GM12878 (cell line): ENCODE data around the gene ZKSCAN8. TPM values are rescaled to one million over a fixed set of nuclear protein-coding genes. Genes with fewer than 3 reads are reported as not detected.

Experiments
- ATAC-seq: fragments of 200-7000 bp; cut with Tn5 transposase; 3 replicates; pipeline ENCODE4 v1.9.1; 2020; ENCODE audit warnings: mild to moderate bottlenecking, moderate library complexity
- BruUV-seq: library from RNA; stranded (reverse); fragments of 400-500 nt; replicated peaks from 2 replicates; lab custom pipeline; 2021; lab: Mats Ljungman, UMichigan
- CTCF ChIA-PET: fragments of 300-600 bp; sonication (Branson Sonifier 250); formaldehyde crosslinking; extraction: SDS; loops from one replicate; lab custom pipeline; 2021; ENCODE audit warnings: inconsistent platforms; lab: Yijun Ruan, JAX
- POLR2A ChIA-PET: fragments of 350-600 bp; formaldehyde crosslinking; extraction: SDS; loops from one replicate; lab custom pipeline; 2021; ENCODE audit warnings: inconsistent platforms; lab: Charles Lee
- RAD21 ChIA-PET: fragments of 300-600 bp; sonication (Branson Sonifier 250); formaldehyde crosslinking; loops from one replicate; lab custom pipeline; 2023; ENCODE audit warnings: antibody characterized with exemption; ENCODE audit not compliant: unreplicated experiment; lab: Charles Lee
- SMC1A ChIA-PET: fragments of 300-600 bp; sonication (Branson Sonifier 250); formaldehyde crosslinking; loops from one replicate; lab custom pipeline; 2023; ENCODE audit not compliant: unreplicated experiment, uncharacterized antibody; lab: Charles Lee
- DNase-seq: peaks from one replicate; pipeline ENCODE4 v3.0.0-alpha.2; 2011; ENCODE audit warnings: low read depth, low spot score
- FAIRE-seq: peaks from 3 replicates; lab custom pipeline; 2011; peaks lifted over from hg19 to GRCh38; lab: Jason Lieb, UNC
- H2AFZ ChIP-seq: 2 replicates; pipeline ENCODE4 v1.6.0; 2011; ENCODE audit warnings: low read depth, low read length, control low read depth; ENCODE audit not compliant: control insufficient read depth
- H3K27ac ChIP-seq: 2 replicates; pipeline ENCODE4 v1.5.1; 2011; ENCODE audit warnings: control low read depth; ENCODE audit not compliant: control insufficient read depth, insufficient read depth
- H3K27me3 ChIP-seq, 2 experiments: replicated peaks in 1 of 2; 2 replicates each; pipeline versions ENCODE4 v1.6.0 to v1.6.1; 2011; ENCODE audit warnings: low read length in 1 of 2; ENCODE audit not compliant: control insufficient read depth in 2 of 2, insufficient read depth in 2 of 2
- H3K36me3 ChIP-seq, 2 experiments: 2 replicates each; pipeline ENCODE4 v1.5.1; 2011; ENCODE audit warnings: low read length in 1 of 2; ENCODE audit not compliant: control insufficient read depth in 2 of 2, insufficient read depth in 2 of 2
- H3K4me1 ChIP-seq: 2 replicates; pipeline ENCODE4 v1.6.1; 2011; ENCODE audit warnings: mild to moderate bottlenecking, low read length, moderate library complexity, mixed read lengths; ENCODE audit not compliant: control insufficient read depth, insufficient read depth
- H3K4me2 ChIP-seq: 2 replicates; pipeline ENCODE4 v1.6.0; 2011; ENCODE audit warnings: control low read depth; ENCODE audit not compliant: control insufficient read depth, insufficient read depth
- H3K4me3 ChIP-seq: fragments of 200-600 bp; sonication (generic); 2 replicates; pipeline ENCODE4 v1.5.1; 2016
- H3K79me2 ChIP-seq: 2 replicates; pipeline ENCODE4 v1.6.0; 2011; ENCODE audit warnings: low read length; ENCODE audit not compliant: control insufficient read depth, insufficient read depth
- H3K9ac ChIP-seq: 2 replicates; pipeline ENCODE4 v1.8.0; 2011; ENCODE audit warnings: low read length, control low read depth, mixed read lengths; ENCODE audit not compliant: control insufficient read depth, insufficient read depth
- H3K9me3 ChIP-seq: replicated peaks from 3 replicates; pipeline ENCODE4 v1.5.1; 2011; ENCODE audit warnings: mild to moderate bottlenecking, low read length; ENCODE audit not compliant: control insufficient read depth, insufficient read depth
- H4K20me1 ChIP-seq: 2 replicates; pipeline ENCODE4 v1.6.0; 2011; ENCODE audit not compliant: control insufficient read depth, insufficient read depth
- ATF2 ChIP-seq: IDR thresholded peaks from 2 replicates; pipeline ENCODE4 v1.6.1; 2012; ENCODE audit warnings: low read length, inconsistent platforms
- CHD1 ChIP-seq: IDR thresholded peaks from 2 replicates; pipeline ENCODE4 v1.6.1; 2012; ENCODE audit warnings: low read depth, low read length, improper control_type of control experiment
- EGR1 ChIP-seq, 2 experiments: IDR thresholded peaks; 1 replicate in 1 of 2; 2 replicates in 1 of 2; pipeline ENCODE4 v1.6.1; 2011 to 2012; ENCODE audit warnings: low read depth in 2 of 2, low read length in 2 of 2, borderline replicate concordance in 1 of 2, mild to moderate bottlenecking in 1 of 2, moderate library complexity in 1 of 2
- MYB ChIP-seq: fragments of 150-350 bp; IDR thresholded peaks from 2 replicates; pipeline ENCODE4 v1.6.1; 2014; ENCODE audit warnings: mild to moderate bottlenecking, low read depth, low read length, borderline replicate concordance
- STAT1 ChIP-seq: fragments of 450-650 bp; conservative IDR thresholded peaks from 2 replicates; pipeline ENCODE4 v1.6.1; 2014; ENCODE audit warnings: antibody characterized with exemption, mild to moderate bottlenecking
- WGBS: methylation state at CpG from one replicate; pipeline ENCODE4 v1.1.6; 2016; ENCODE audit warnings: low lambda C conversion rate; ENCODE audit not compliant: insufficient replicate concordance, insufficient coverage; ENCODE audit errors: missing lambda C conversion rate; 5-methylcytosine and 5-hydroxymethylcytosine counted together
- in situ Hi-C: fragments of 300-500 bp; cut with MboI; formaldehyde crosslinking; loops from 9 replicates; pipeline ENCODE4 v1.14.3; 2018; ENCODE audit warnings: mixed read lengths
- intact Hi-C: fragments of 100-400 bp; cut with micrococcal nuclease; formaldehyde crosslinking; loops from one replicate; pipeline ENCODE4 v1.14.2; 2022; ENCODE audit not compliant: unreplicated experiment
- polyA plus RNA-seq, 11 experiments: library from polyadenylated mRNA; depleted of rRNA in 4 of 11; unstranded in 6 of 11; stranded (reverse) in 5 of 11; fragments of >200 nt; fragmentation: Nextera tagmentation in 4 of 11; fragmentation: Illumina TruSeq in 1 of 11; extraction: Ambion mirVana in 4 of 11; extraction: Trizol in 1 of 11; gene quantifications; 1 replicate in 1 of 11; 2 replicates in 10 of 11; pipeline versions ENCODE4 v1.2.1 to v1.2.3, GENCODE V29; 2011 to 2016; ENCODE audit warnings: inconsistent platforms in 2 of 11, missing spikeins in 2 of 11, low read depth in 1 of 11
- total RNA-seq, 4 experiments: library from RNA; depleted of rRNA in 3 of 4; stranded (reverse); fragments of >200 nt in 3 of 4; fragmentation: Illumina TruSeq in 1 of 4; extraction: Trizol in 1 of 4; gene quantifications; 2 replicates each; pipeline versions ENCODE4 v1.2.1 to v1.2.3, GENCODE V29; 2013 to 2021

The ZKSCAN8 gene
- total and polyA plus RNA-seq, 10 of the 15 experiments (the other 5 are each of a cell fraction or from before 2014, with no cell fraction given), result 1.0 to 17.9 (median 8.7) TPM

GRCh38 chr6:28107506-28107905, 34.2 kb upstream of the ZKSCAN8 start:
- H3K27ac ChIP-seq, result no peak overlapping the region
- intact Hi-C loops, result no loop called here
- ChIA-PET POLR2A (no interaction called here), RAD21 (no interaction called here)
- no peaks in the 10 kb centered on the region for H4K20me1 ChIP-seq
- DNase-seq, result no peak
- no peak overlapping the region for H2AFZ ChIP-seq
- no peak overlapping the region for H3K4me3 ChIP-seq
- TF ChIP-seq CHD1 (no peak), STAT1 (no peak)
- TF ChIP-seq, all 136 proteins: peak for 0
- H3K4me2 ChIP-seq, result no peak overlapping the region
- ChIA-PET CTCF (interaction anchor here (0.8 kb wide), 1 partner anchor 249 kb away, joined by 3 read pairs; no protein-coding TSS in a partner anchor), SMC1A (interaction anchor here (1.2 kb wide), 1 partner anchor 16 kb away, joined by 3 read pairs; no protein-coding TSS in a partner anchor)
- no peaks in the 10 kb centered on the region; the same call in 1 of the 2 replicates for H3K79me2 ChIP-seq
- no peaks in the 10 kb centered on the region for H3K9me3 ChIP-seq
- no peaks in the 10 kb centered on the region for H3K4me1 ChIP-seq
- in situ Hi-C loops, result no loop called here
- no peak overlapping the region for H3K9ac ChIP-seq
- H3K36me3 ChIP-seq, result no peaks in the 10 kb centered on the region
- no peaks in the 10 kb centered on the region for H3K27me3 ChIP-seq
- no peak for ATAC-seq
- FAIRE-seq, result no peak
- no TSS peak for BruUV-seq
- 74% methylated on average over 3 of the region's 3 CpGs for WGBS

- POLR2A ChIA-PET, result no interaction called here
- SMC1A ChIA-PET, result interaction anchor here (1.1 kb wide), 1 partner anchor 19 kb away, joined by 3 read pairs; no protein-coding TSS in a partner anchor
- CTCF ChIA-PET, result interaction anchor here (0.8 to 1.2 kb wide), 2 partner anchors 11 to 221 kb away, joined by 3 read pairs; no protein-coding TSS in a partner anchor
Observed at GRCh38 chr6:28111964-28112363, 29.7 kb upstream of the ZKSCAN8 start.

More at GRCh38 chr6:28111964-28112363, 29.7 kb upstream of the ZKSCAN8 start:
- H2AFZ ChIP-seq, result no peak overlapping the region
- H3K27ac ChIP-seq, result no peak overlapping the region
- H3K9ac ChIP-seq, result no peak overlapping the region
- H3K4me3 ChIP-seq, result no peak overlapping the region
- H4K20me1 ChIP-seq, result no peaks in the 10 kb centered on the region; the same call in 1 of the 2 replicates
- H3K4me2 ChIP-seq, result no peak overlapping the region
- ATAC-seq, result no peak
- no TSS peak for BruUV-seq
- intact Hi-C loops, result no loop called here
- WGBS, result 93% methylated on average over 3 of the region's 3 CpGs
- TF ChIP-seq EGR1 (IDR thresholded peaks at IDR 0.05; ENCODE audit: borderline replicate concordance in 1 of 2, low read depth in 2 of 2, low read length in 2 of 2), result no peak
- TF ChIP-seq ATF2, result no peak
- no peak for TF ChIP-seq MYB
- TF ChIP-seq, all 136 proteins: peak for 0
- FAIRE-seq (no peak), DNase-seq (no peak)
- Histone ChIP-seq H3K79me2 (no peaks in the 10 kb centered on the region), H3K36me3 (peaks cover 0 to 15% of the 10 kb centered on the region in 2 experiments; a peak in 1 of 4 replicates), H3K9me3 (no peaks in the 10 kb centered on the region), H3K27me3 (no peaks in the 10 kb centered on the region), H3K4me1 (no peaks in the 10 kb centered on the region)
- in situ Hi-C loops, result no loop called here
- RAD21 ChIA-PET, result interaction anchor here (0.7 kb wide), 1 partner anchor 451 kb away, joined by 3 read pairs; no protein-coding TSS in a partner anchor
